Hippocampal formation (tissue), 2 donors: ENCODE results near the gene FUS.
"Not testable (repeated sequence)": the region's sequence is repeated elsewhere in the genome, so short reads cannot be mapped to it uniquely, and the experiment has no call there.

Experiments
- DNase-seq, 2 donors: peaks; one replicate each; lab custom pipeline; 2025; lab: John Stamatoyannopoulos, UW

Gene FUS

GRCh38 chr16:31143694-31144148 is 36.2 kb upstream of the FUS start:
- DNase-seq = no peak

DNA sequence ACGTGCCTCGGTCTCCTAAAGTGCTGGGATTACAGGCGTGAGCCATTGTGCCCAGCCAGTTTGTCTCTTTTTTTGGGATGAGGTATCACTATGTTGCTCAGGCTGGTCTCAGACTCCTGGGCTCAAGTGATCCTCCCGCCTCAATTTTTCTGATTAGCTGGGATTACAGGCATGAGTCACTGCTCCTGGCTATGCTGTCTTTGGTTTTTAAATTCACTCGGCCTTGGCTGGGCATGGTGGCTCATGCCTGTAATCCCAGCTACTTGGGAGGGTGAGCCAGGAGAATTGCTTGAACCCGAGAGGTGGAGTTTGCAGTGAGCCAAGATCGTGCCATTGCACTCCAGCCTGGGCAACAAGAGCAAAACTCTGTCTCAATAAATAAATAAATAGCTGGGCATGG is 35.5 kb upstream of the FUS start:
- not testable (repeated sequence) for DNase-seq

DNA sequence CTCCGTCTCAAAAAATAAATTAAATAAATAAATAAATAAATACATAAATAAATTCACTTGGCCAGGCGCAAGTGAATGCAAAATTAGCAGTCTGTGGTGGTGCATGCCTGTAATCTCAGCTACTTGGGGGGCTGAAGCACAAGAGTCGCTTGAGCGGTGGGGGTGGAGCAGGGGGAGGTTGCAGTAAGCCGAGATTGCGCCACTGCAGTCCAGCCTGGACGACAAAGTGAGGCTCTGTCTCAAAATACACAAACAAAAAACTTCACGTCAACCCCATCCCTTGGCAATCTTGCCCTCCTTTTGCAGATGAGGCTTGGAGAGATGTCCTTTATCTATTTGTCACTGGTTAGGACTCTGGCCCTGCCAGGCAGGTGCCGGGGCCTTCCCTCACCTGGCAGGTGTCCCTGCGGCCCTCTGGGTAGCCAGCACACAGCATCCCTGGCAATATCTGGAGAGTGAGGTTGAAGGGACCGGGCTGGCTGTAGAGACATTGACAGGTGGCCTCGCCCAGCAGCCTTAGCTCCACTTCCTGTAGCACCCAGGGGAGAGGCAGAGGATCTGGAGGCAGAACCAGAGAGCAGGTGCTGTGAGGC is 34.4 kb upstream of the FUS start:
- DNase-seq = no peak

DNA sequence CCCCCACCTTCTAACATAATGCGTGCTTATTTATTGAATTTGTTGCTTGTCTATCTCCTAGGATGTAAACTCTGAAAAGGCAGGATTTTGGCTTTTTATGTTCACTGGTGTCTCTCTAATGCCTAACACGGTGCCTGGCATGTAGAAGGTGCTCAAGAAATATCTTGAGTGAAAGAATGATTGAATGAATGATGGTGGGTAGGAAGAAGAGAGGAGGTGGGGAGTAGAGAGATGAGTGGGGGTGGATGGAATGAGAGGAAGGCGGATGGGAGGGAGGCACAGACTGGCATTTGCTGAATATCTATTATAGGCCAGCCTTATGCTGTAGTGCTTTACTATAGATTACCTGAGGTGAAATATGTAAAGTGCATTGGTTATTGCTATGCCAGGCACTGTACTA is 32.4 kb upstream of the FUS start:
- DNase-seq = no peak

- DNase-seq = no peak
These were observed 31.6 kb upstream of the FUS start for GRCh38 chr16:31148281-31148728.

- no peak for DNase-seq
These were observed 31.0 kb upstream of the FUS start for GRCh38 chr16:31148896-31149295.

GRCh38 chr16:31149332-31149731 is 30.6 kb upstream of the FUS start:
- DNase-seq = no peak

DNA sequence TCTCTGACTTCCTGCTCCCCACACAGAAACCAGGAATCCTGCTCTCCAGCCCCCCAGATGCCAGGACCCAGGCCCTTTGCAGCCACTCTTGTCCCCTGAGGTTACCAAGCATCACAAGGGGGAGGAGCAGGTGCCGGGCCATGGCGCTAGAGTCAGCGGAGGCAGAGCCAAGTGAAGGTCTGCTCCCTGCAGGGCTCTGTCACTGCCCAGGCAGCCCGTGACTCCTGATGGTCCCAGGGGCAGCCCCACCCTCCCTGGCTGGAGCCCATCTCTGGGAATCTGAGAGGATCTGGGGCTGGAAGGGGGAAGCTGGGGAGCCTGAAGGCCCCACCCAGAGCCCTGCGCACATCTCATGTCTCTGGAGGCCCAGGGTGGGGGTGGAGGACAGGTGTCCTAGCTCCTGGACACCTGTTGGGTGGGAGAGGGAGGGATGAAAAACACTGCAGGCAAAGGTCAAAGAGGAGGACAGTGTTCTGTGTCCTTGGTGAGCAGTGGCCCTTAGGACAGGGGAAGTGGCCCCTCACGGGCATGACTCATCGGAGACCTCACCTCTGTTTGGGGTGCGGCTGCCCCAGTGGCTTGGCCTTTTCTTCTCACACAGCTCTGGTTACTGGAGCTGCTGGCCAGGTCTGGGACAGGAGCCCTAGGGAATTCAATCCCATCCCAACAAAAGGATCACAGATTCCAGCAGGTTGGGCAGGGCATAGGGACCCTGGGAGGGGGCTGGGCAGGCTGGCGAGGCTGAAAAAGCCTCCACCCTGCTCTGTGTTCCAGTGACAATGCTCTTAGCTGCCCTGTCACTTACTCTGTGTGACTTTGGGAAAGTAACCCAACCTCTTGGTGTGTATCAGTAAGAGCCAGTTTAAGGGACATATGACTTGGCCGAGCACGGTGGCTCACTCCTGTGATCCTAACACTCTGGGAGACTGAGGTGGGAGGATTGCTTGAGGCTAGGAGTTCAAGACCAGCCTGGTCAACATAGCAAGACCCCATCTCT is 29.7 kb upstream of the FUS start, which contains the start of gene PRSS36:
Gene PRSS36, minus strand, starts transcription at position 173 of the 997 bp plus-strand sequence. Its CDS starts 31 bp downstream, at position 142.
- DNase-seq = no peak

DNA sequence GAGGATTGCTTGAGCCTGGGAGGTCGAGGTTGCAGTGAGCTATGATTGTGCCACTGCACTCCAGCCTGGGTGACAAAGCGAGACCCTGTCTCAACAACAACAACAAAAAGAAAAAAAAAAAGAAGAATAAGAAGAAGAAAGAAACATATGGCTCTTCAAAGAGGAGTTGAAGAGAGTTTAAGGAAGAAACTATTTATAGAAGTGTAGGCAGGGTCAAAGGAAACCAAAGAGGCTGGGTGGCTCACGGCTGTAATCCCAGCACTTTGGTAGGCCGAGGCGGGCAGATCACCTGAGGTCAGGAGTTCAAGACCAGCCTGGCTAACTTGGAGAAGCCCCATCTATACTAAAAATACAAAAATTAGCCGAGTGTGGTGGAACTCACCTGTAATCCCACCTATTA is 29.0 kb upstream of the FUS start:
- not testable (repeated sequence) for DNase-seq

- no peak for DNase-seq
These were observed 22.8 kb upstream of the FUS start for GRCh38 chr16:31157136-31157535.

DNA sequence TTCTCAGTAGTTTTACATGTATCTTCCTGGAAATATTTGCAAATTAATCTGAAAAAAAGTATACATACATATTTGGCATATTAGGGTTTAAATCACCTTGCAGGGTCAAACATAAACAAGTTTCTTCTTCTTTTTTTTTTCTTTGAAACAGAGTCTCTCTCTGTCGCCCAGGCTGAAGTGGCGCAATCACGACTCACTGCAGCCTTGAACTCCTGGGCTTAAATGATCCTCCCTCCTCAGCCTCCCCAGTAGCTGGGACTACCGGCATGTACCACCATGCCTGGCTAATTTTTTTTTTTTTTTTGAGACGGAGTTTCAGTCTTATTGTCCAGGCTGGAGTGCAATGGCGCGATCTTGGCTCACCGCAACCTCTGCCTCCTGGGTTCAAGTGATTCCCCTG is 12.6 kb upstream of the FUS start:
- DNase-seq = no peak

DNA sequence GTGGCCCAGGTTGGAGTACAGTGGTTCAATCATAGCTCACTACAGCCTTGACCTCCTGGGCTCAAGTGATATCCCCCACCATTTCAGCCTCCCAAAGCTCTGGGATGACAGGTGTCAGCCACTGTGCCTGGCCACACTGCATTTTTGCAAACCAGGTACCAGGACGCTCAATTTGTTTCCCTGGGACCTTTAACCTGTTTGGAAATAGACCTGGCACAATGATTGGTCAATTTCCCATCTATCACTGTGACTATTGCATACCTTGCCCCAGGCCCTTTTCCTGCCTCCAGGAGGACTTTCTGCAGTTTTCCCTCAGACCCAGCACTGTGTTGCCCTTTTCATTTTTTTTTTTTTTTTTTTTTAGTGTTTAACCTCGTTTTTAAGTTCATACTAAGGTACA is 11.1 kb upstream of the FUS start:
- no peak for DNase-seq

- DNase-seq = not testable (repeated sequence)
These were observed 9.9 kb upstream of the FUS start for GRCh38 chr16:31170048-31170447.

DNA sequence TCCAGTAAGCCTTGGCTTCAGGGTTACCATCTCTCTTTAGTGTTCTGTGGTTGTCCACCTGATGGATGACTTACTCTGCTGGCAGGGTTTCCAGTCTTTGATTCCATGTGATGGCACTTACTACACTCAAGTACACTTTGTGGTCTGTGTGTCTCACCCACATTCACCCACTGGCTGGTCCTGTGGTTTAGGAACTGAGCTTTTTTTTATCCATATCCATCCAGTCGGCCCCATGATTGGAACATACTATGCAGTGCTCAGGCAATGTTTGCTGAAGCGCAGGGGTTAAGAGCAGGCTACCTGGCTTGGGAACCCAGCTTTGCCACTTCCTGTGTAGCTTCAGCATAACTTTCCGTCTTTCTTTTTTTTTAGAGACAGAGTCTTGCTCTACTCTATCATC is 2.8 kb upstream of the FUS start:
- DNase-seq = no peak

DNA sequence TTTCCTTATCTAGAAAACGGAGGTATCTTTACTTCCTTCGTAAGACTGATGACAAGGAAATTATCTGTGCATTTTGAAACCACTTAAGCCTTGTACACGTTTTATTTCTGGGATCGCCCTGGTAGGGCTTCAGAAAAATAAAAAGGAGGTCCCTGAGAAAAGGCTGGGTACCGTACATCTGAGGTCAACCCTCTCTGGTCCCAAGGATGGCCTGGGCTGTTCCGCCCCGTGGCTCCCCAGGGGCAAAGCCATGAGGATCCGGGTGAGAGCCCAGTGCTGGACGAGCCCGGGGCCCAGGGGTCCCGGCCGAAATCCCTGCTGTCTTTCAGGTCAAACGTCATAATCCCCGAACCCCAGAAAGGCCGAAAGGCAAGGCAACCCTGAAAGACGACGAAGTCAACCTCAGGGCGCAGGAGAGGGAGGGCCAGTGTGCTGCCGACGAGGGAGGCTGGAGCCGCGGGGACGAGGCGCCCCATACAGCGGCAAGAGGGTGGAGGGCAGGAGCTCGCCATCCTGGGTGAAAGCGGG is 656 bp upstream of the FUS start:
- no peak for DNase-seq

- DNase-seq = no peak
These were observed 1.3 kb downstream of the FUS start for GRCh38 chr16:31181102-31181830.

DNA sequence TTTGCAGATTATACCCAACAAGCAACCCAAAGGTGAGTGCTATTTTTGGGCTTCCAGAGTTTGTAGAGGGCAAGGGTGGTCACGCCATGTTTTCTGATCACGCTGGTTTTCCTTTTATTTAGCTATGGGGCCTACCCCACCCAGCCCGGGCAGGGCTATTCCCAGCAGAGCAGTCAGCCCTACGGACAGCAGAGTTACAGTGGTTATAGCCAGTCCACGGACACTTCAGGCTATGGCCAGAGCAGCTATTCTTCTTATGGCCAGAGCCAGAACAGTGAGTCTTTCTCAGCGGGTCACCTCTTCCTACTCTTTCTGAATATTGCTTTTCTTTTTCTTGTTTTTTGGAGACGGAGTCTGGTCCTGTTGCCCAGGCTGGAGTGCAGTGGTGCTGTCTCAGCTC is 2.5 kb downstream of the FUS start:
- no peak for DNase-seq

DNA sequence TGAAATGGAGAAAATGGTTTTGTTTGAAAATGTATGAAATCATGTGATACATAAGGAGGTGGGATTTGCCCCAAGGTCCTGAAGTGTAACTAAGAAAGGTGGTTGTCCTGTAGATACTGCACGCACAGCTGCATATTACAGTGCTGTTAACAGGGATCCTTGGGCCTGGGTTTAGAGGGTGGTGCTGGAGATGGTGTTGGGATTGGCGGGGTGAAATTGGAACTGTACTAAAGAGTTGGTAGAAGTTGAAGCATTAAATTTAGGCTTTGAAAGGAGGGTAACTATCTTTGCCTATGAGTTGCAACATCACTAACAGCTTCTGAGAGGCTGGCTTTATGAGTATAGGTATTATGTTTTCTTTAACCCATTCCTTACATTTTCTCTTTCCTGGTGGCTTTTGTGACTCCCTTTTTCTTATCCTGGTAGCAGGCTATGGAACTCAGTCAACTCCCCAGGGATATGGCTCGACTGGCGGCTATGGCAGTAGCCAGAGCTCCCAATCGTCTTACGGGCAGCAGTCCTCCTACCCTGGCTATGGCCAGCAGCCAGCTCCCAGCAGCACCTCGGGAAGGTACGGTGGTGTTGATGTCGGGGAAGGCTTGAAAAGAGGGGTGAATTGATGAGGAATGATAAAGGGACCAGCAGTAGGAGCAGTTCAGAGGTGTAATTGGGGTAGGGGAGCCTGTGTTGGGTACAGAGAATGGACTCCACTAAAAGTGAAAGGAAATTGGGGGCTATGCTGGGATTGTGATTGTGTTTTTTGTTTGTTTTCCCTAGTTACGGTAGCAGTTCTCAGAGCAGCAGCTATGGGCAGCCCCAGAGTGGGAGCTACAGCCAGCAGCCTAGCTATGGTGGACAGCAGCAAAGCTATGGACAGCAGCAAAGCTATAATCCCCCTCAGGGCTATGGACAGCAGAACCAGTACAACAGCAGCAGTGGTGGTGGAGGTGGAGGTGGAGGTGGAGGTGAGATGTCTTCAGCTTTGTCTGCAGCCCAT is 3.8 kb downstream of the FUS start:
- no peak for DNase-seq

DNA sequence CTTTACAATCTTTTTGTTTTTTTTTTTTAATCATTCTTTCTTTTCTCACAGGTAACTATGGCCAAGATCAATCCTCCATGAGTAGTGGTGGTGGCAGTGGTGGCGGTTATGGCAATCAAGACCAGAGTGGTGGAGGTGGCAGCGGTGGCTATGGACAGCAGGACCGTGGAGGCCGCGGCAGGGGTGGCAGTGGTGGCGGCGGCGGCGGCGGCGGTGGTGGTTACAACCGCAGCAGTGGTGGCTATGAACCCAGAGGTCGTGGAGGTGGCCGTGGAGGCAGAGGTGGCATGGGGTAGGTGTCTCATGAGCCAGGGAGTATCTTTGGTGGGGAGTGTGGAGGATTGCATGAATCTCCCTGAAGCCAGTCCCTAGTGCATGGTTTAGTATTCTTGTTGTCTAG is 4.9 kb downstream of the FUS start:
- no peak for DNase-seq

DNA sequence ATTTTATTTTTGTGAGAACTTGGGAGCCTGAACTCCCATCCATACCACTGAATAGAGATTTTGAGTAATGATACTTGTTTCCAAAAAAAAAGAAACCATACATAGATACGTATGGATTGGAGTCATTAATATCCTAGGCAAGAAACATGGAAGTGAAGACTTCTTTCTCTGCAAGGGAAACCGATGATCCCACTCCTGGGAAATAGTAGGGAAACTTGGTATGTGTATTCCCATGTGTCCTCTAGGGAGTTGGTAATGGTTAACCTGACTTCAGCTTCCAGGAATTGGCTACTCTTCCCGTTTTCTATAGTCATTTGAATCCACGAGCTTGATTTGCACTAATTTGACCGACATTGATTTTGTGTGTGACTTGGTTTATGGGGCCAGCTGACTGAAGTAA is 5.4 kb downstream of the FUS start:
- DNase-seq = no peak

DNA sequence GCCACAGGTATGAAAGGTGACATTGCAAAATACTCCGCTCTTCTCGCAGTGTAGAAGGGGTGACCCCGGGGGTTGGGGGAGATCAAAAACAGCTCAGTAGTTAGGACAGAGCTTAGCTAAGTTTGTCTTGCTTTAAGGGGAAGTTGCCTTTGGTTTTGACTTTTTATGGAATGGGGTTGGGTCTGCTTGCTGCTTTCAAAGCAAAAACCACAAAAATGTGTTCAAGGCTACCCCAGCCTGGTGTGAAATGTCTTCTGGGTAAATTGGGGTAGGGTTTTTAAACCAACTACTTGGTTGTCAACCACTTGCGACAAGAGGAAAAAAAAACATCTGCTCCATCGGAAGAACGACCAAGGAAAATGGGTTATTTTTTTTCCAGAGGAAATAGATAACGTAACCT is 6.2 kb downstream of the FUS start:
- no peak for DNase-seq
